GM12891 (cell line): ENCODE results near the gene PHLDB3.
"Not testable (repeated sequence)": the region's sequence is repeated elsewhere in the genome, so short reads cannot be mapped to it uniquely, and the experiment has no call there.

Experiments
- DNase-seq: peaks from one replicate; pipeline ENCODE4 v3.0.0; 2011; ENCODE audit warnings: low spot score; ENCODE audit not compliant: insufficient read length
- FAIRE-seq: peaks from 2 replicates; lab custom pipeline; 2011; peaks lifted over from hg19 to GRCh38; lab: Jason Lieb, UNC
- PAX5 ChIP-seq: IDR thresholded peaks from 2 replicates; pipeline ENCODE4 v1.6.1; 2011; ENCODE audit warnings: low read length, moderate library complexity, mild to moderate bottlenecking; ENCODE audit not compliant: insufficient read depth, severe bottlenecking
- POLR2A ChIP-seq: IDR thresholded peaks from 2 replicates; pipeline ENCODE4 v1.6.1; 2011; ENCODE audit warnings: low read depth, low read length, control low read depth
- POLR2AphosphoS5 ChIP-seq: IDR thresholded peaks from 2 replicates; pipeline ENCODE4 v1.6.1; 2011; ENCODE audit warnings: low read depth, low read length, control low read depth
- POU2F2 ChIP-seq: IDR thresholded peaks from 2 replicates; pipeline ENCODE4 v1.6.1; 2011; ENCODE audit warnings: low read depth, mild to moderate bottlenecking, control low read depth, low read length, moderate library complexity
- SPI1 ChIP-seq: IDR thresholded peaks from 2 replicates; pipeline ENCODE4 v1.6.1; 2011; ENCODE audit warnings: low read depth, low read length, control low read depth
- TAF1 ChIP-seq: IDR thresholded peaks from 2 replicates; pipeline ENCODE4 v1.6.1; 2011; ENCODE audit warnings: low read depth, low read length, control low read depth

The PHLDB3 gene

GRCh38 chr19:43447655-43448054 lies 56.9 kb downstream of the PHLDB3 start:
- no peak for TF ChIP-seq PAX5
- no peak for TF ChIP-seq POLR2A
- no peak for TF ChIP-seq POLR2AphosphoS5
- no peak for TF ChIP-seq SPI1
- TF ChIP-seq TAF1 = no peak
- TF ChIP-seq POU2F2 = no peak
- no peak for DNase-seq
- FAIRE-seq = peak; percentile 5

GRCh38 chr19:43446746-43447489 lies 57.6 kb downstream of the PHLDB3 start:
- DNase-seq (peak; percentile 63), FAIRE-seq (peak; percentile 89)
- TF ChIP-seq POLR2AphosphoS5 (no peak), POU2F2 (no peak), PAX5 (no peak), SPI1 (no peak), POLR2A (no peak), TAF1 (no peak)

- TF ChIP-seq POLR2A (no peak), SPI1 (no peak), TAF1 (no peak), PAX5 (no peak), POU2F2 (no peak), POLR2AphosphoS5 (no peak)
- no peak for DNase-seq
- no peak for FAIRE-seq
Measured at GRCh38 chr19:43445426-43445825, 59.1 kb downstream of the PHLDB3 start.

- TF ChIP-seq SPI1 (0 out of 2 replicates have a peak, but pooled peaks have one; percentile 1), POLR2A (no peak)
- no peak for FAIRE-seq
- DNase-seq = no peak
Measured at GRCh38 chr19:43444531-43445287, 59.8 kb downstream of the PHLDB3 start.

- FAIRE-seq, DNase-seq: not testable (repeated sequence)
Measured at GRCh38 chr19:43444091-43444490, 60.5 kb downstream of the PHLDB3 start.

- DNase-seq (no peak), FAIRE-seq (no peak)
- TF ChIP-seq TAF1 (no peak), POLR2AphosphoS5 (no peak), POLR2A (no peak), SPI1 (no peak), PAX5 (no peak), POU2F2 (no peak)
Measured at GRCh38 chr19:43441716-43442115, 62.8 kb downstream of the PHLDB3 start.

- TF ChIP-seq POU2F2 = no peak
- TF ChIP-seq POLR2AphosphoS5 = no peak
- TF ChIP-seq POLR2A = no peak
- no peak for TF ChIP-seq SPI1
- no peak for TF ChIP-seq TAF1
- no peak for TF ChIP-seq PAX5
- no peak for FAIRE-seq
- no peak for DNase-seq
Measured at GRCh38 chr19:43439709-43440063, 64.9 kb downstream of the PHLDB3 start.

GRCh38 chr19:43439032-43439708 lies 65.4 kb downstream of the PHLDB3 start:
- no peak for DNase-seq
- no peak for TF ChIP-seq TAF1
- no peak for TF ChIP-seq POU2F2
- TF ChIP-seq POLR2AphosphoS5 = no peak
- TF ChIP-seq PAX5 = no peak
- no peak for TF ChIP-seq SPI1
- TF ChIP-seq POLR2A = no peak
- FAIRE-seq = no peak

GRCh38 chr19:43438291-43439031 lies 66.1 kb downstream of the PHLDB3 start:
- DNase-seq (no peak), FAIRE-seq (no peak)
- TF ChIP-seq PAX5 = no peak
- no peak for TF ChIP-seq SPI1
- no peak for TF ChIP-seq POLR2A
- TF ChIP-seq TAF1 = no peak
- no peak for TF ChIP-seq POLR2AphosphoS5
- TF ChIP-seq POU2F2 = no peak
